Neural progenitor cell (in vitro differentiated cells): ENCODE data around the gene TMEM169. TPM values are rescaled to one million over a fixed set of nuclear protein-coding genes. Genes with fewer than 3 reads are reported as not detected.

ENCODE experiments used
- DNase-seq: peaks from one replicate; pipeline ENCODE4 v3.0.0-alpha.2; 2016; ENCODE audit warnings: low spot score
- H2AFZ ChIP-seq: fragments of 200-600 bp; sonication (generic); replicated peaks from 2 replicates; pipeline ENCODE4 v1.6.1; 2016; ENCODE audit warnings: antibody characterized with exemption
- H3F3A ChIP-seq: fragments of 200-600 bp; sonication (generic); 2 replicates; pipeline ENCODE4 v1.6.1; 2016; ENCODE audit warnings: antibody characterized with exemption, low read depth
- H3K27ac ChIP-seq: fragments of 200-600 bp; sonication (generic); 2 replicates; pipeline ENCODE4 v1.5.1; 2016; ENCODE audit warnings: mild to moderate bottlenecking
- H3K27me3 ChIP-seq: fragments of 200-600 bp; sonication (generic); 2 replicates; pipeline ENCODE4 v1.6.1; 2016; ENCODE audit warnings: mild to moderate bottlenecking, moderate library complexity
- H3K36me3 ChIP-seq: fragments of 200-600 bp; sonication (generic); 2 replicates; pipeline ENCODE4 v1.5.1; 2016
- H3K4me1 ChIP-seq: fragments of 200-600 bp; sonication (generic); 2 replicates; pipeline ENCODE4 v1.6.1; 2016; ENCODE audit warnings: mixed run types
- H3K4me2 ChIP-seq: fragments of 200-600 bp; sonication (generic); 2 replicates; pipeline ENCODE4 v1.6.1; 2016
- H3K4me3 ChIP-seq: fragments of 200-600 bp; sonication (generic); 2 replicates; pipeline ENCODE4 v1.5.1; 2016
- H3K79me2 ChIP-seq: fragments of 200-600 bp; sonication (generic); 2 replicates; pipeline ENCODE4 v1.6.1; 2016; ENCODE audit warnings: low read depth
- H3K9ac ChIP-seq: fragments of 200-600 bp; sonication (generic); 2 replicates; pipeline ENCODE4 v1.6.1; 2016
- H3K9me3 ChIP-seq: fragments of 200-600 bp; sonication (generic); 2 replicates; pipeline ENCODE4 v1.5.1; 2016; ENCODE audit warnings: low read depth
- H4K20me1 ChIP-seq: fragments of 200-600 bp; sonication (generic); 2 replicates; pipeline ENCODE4 v1.6.1; 2016; ENCODE audit warnings: low read depth
- H3K27ac Mint-ChIP-seq: 3 replicates; pipeline ENCODE4 v1.8.0; 2021; ENCODE audit warnings: mixed read lengths
- H3K27me3 Mint-ChIP-seq: 2 replicates; pipeline ENCODE4 v1.8.0; 2022; ENCODE audit warnings: low read depth, mild to moderate bottlenecking, inconsistent platforms, moderate library complexity, mixed read lengths; ENCODE audit not compliant: insufficient read depth
- H3K36me3 Mint-ChIP-seq: 3 replicates; pipeline ENCODE4 v1.8.0; 2021; ENCODE audit warnings: mixed read lengths
- H3K4me1 Mint-ChIP-seq: 3 replicates; pipeline ENCODE4 v1.8.0; 2021; ENCODE audit warnings: mixed read lengths
- H3K4me3 Mint-ChIP-seq: 3 replicates; pipeline ENCODE4 v1.8.0; 2021; ENCODE audit warnings: mild to moderate bottlenecking, moderate library complexity, mixed read lengths
- H3K9me3 Mint-ChIP-seq: 3 replicates; pipeline ENCODE4 v1.8.0; 2020; ENCODE audit warnings: mixed read lengths
- EZH2 ChIP-seq: fragments of 200-600 bp; sonication (generic); IDR thresholded peaks from 2 replicates; pipeline ENCODE4 v1.6.1; 2017; ENCODE audit warnings: antibody characterized with exemption, mild to moderate bottlenecking, moderate library complexity
- EZH2phosphoT487 ChIP-seq: fragments of 200-600 bp; sonication (generic); IDR thresholded peaks from 2 replicates; pipeline ENCODE4 v1.6.1; 2017; ENCODE audit warnings: antibody characterized with exemption
- total RNA-seq: library from RNA; depleted of rRNA; stranded (reverse); fragments of >200 nt; gene quantifications from 2 replicates; pipeline ENCODE4 v1.2.3, GENCODE V29; 2015; ENCODE audit warnings: low replicate concordance
- TF ChIP-seq, protein P1 (sequence below): fragments of 200-600 bp; sonication (generic); IDR thresholded peaks from 2 replicates; pipeline ENCODE4 v1.5.1; 2017; ENCODE audit warnings: antibody characterized with exemption, mild to moderate bottlenecking

Gene TMEM169
- total RNA-seq, 1 donor from 2014 or later, result 17.9 TPM

GRCh38 chr2:216108310-216108966, 26.7 kb downstream of the TMEM169 start:
- H3K4me3 Mint-ChIP-seq, result peak overlapping the region; percentile 99
- peak; percentile 35 for DNase-seq
- Histone ChIP-seq H3K9me3 (no peaks in the 10 kb centered on the region), H3K27ac (peak overlapping the region; percentile 88), H3K27me3 (no peaks in the 10 kb centered on the region), H3K9ac (peak overlapping the region; percentile 57), H3F3A (peaks cover 51% of the 10 kb centered on the region), H3K4me1 (peaks cover 51% of the 10 kb centered on the region), H3K4me3 (peak overlapping the region; percentile 93), H4K20me1 (peaks cover 32% of the 10 kb centered on the region), H2AFZ (peak overlapping the region; percentile 48), H3K4me2 (peak overlapping the region; percentile 75), H3K79me2 (peaks cover 44% of the 10 kb centered on the region), H3K36me3 (peaks cover 24% of the 10 kb centered on the region)
- peaks cover 44% of the 10 kb centered on the region for H3K4me1 Mint-ChIP-seq
- no peaks in the 10 kb centered on the region for H3K9me3 Mint-ChIP-seq
- H3K27me3 Mint-ChIP-seq, result peaks cover 5% of the 10 kb centered on the region
- H3K27ac Mint-ChIP-seq, result peak overlapping the region; percentile 98
- TF ChIP-seq EZH2phosphoT487 (peak; percentile 15), EZH2 (no peak)
- peaks cover 17% of the 10 kb centered on the region for H3K36me3 Mint-ChIP-seq

DNA sequence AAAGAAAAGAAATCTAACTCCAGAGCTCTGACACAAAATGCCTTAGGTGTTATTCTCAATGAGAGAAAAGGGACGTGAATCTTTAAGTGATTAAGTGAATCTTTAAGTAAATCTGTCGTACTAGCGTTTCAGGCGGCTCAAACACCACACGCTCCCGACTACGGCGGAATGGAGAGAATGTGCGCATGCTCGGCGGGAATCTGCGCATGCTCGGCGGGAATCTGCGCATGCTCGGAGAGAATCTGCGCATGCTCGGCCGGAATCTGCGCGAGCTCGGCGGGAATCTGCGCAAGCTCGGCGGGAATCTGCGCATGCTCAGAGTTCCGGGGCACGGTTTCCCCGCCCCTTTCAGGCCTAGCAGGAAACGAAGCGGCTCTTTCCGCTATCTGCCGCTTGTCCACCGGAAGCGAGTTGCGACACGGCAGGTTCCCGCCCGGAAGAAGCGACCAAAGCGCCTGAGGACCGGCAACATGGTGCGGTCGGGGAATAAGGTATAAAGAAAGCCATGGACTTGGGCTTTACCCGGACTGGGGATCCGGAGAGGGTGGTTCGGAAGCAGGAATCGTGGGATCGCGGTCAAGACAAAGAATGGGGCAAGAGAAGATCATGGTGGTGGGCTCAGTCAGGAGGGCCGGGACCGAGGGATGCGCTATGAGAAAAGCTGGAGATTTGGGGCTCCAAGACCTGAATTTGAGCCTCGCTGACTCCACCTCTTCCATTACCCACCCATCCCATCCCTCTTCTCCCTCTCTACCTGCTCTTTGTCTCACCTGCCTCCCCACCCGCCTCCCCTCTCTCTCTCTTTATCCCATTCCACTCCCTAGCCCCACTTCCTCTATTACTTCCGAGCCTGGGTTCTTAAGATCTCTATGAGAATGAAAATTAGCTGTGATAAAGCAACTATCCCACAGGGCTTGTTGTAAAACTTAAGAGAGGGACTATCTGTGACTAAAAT, 27.5 kb downstream of the TMEM169 start, which contains the start of gene XRCC5:
XRCC5 (plus strand) TSS at position 382 of the 955 bp plus-strand sequence; CDS start at position 471, 89 bp downstream.
- H3K4me2 ChIP-seq, result peak within 1 kb of the TSS; percentile 92
- H3K36me3 Mint-ChIP-seq, result peaks cover 16% of the 10 kb centered on the region

DNA sequence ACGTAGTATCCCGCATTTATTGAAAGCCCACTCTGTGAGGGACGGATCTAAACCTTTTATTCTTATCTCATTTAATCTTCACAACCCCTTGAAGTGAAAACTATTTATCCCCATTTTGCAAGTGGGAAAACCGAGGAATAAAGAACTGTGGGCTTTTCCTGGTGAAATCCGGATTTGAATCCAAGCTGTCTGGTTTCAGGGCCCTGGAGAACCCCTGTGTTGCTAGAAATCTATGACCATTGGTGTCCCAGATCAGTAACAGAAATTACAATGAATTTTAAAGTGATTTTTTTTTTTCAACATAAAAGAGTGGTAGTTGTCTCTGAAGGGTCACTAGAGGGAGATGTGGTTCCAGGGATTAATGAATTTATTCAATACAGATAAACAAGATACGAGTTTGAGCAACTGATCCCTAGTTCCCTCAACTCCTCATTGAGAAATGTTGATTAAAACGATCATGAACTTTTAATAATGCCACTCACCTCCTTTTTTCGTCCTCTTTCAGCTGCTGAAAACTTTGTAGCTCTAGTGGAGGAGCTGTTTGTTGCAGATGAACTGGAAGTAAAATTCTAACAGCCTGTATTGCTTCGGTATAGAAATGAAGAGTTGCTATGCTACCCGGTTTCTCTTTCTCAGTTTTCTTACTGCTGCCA, 28.4 kb downstream of the TMEM169 start:
- Histone ChIP-seq H3K9me3 (no peaks in the 10 kb centered on the region), H3K4me3 (peak overlapping the region; percentile 93), H4K20me1 (peaks cover 42% of the 10 kb centered on the region), H3F3A (peaks cover 62% of the 10 kb centered on the region), H3K4me2 (peak overlapping the region; percentile 92), H3K4me1 (peaks cover 49% of the 10 kb centered on the region), H2AFZ (no peak overlapping the region), H3K27me3 (no peaks in the 10 kb centered on the region), H3K9ac (peak overlapping the region; percentile 91), H3K36me3 (peaks cover 24% of the 10 kb centered on the region), H3K27ac (peak overlapping the region; percentile 78), H3K79me2 (peaks cover 50% of the 10 kb centered on the region)
- no peak for TF ChIP-seq EZH2phosphoT487
- TF ChIP-seq, protein P1, sequence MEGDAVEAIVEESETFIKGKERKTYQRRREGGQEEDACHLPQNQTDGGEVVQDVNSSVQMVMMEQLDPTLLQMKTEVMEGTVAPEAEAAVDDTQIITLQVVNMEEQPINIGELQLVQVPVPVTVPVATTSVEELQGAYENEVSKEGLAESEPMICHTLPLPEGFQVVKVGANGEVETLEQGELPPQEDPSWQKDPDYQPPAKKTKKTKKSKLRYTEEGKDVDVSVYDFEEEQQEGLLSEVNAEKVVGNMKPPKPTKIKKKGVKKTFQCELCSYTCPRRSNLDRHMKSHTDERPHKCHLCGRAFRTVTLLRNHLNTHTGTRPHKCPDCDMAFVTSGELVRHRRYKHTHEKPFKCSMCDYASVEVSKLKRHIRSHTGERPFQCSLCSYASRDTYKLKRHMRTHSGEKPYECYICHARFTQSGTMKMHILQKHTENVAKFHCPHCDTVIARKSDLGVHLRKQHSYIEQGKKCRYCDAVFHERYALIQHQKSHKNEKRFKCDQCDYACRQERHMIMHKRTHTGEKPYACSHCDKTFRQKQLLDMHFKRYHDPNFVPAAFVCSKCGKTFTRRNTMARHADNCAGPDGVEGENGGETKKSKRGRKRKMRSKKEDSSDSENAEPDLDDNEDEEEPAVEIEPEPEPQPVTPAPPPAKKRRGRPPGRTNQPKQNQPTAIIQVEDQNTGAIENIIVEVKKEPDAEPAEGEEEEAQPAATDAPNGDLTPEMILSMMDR, result peak; percentile 60
- peak overlapping the region; percentile 99 for H3K4me3 Mint-ChIP-seq
- no peaks in the 10 kb centered on the region for H3K9me3 Mint-ChIP-seq
- peaks cover 7% of the 10 kb centered on the region for H3K27me3 Mint-ChIP-seq
- peak; percentile 39 for DNase-seq
- peak overlapping the region; percentile 98 for H3K27ac Mint-ChIP-seq
- H3K4me1 Mint-ChIP-seq, result peaks cover 58% of the 10 kb centered on the region
- H3K36me3 Mint-ChIP-seq, result peaks cover 18% of the 10 kb centered on the region

More for the DNA sequence above, 27.5 kb downstream of the TMEM169 start, which contains the start of gene XRCC5:
- no peaks in the 10 kb centered on the region for H3K9me3 ChIP-seq
- peak within 1 kb of the TSS; percentile 99 for H3K4me3 Mint-ChIP-seq
- no peaks in the 10 kb centered on the region for H3K27me3 ChIP-seq
- peaks cover 59% of the 10 kb centered on the region for H3F3A ChIP-seq
- H3K79me2 ChIP-seq, result peaks cover 48% of the 10 kb centered on the region
- peak within 1 kb of the TSS; percentile 88 for H3K27ac ChIP-seq
- peaks cover 50% of the 10 kb centered on the region for H3K4me1 Mint-ChIP-seq
- H3K9me3 Mint-ChIP-seq, result no peaks in the 10 kb centered on the region
- H3K36me3 ChIP-seq, result peaks cover 24% of the 10 kb centered on the region
- peaks cover 40% of the 10 kb centered on the region for H4K20me1 ChIP-seq
- peak within 1 kb of the TSS; percentile 91 for H3K9ac ChIP-seq
- peak; percentile 98 for DNase-seq
- peaks cover 52% of the 10 kb centered on the region for H3K4me1 ChIP-seq
- peak; percentile 28 for TF ChIP-seq EZH2
- TF ChIP-seq, protein P1, result no peak
- H3K27me3 Mint-ChIP-seq, result peaks cover 5% of the 10 kb centered on the region
- peak within 1 kb of the TSS; percentile 93 for H3K4me3 ChIP-seq
- H2AFZ ChIP-seq, result peak within 1 kb of the TSS; percentile 69
- peak within 1 kb of the TSS; percentile 98 for H3K27ac Mint-ChIP-seq
